Measurements from ENCODE around the gene KLK6.
"Not testable (repeated sequence)": the region's sequence is repeated elsewhere in the genome, so short reads cannot be mapped to it uniquely, and the experiment has no call there.

DNA sequence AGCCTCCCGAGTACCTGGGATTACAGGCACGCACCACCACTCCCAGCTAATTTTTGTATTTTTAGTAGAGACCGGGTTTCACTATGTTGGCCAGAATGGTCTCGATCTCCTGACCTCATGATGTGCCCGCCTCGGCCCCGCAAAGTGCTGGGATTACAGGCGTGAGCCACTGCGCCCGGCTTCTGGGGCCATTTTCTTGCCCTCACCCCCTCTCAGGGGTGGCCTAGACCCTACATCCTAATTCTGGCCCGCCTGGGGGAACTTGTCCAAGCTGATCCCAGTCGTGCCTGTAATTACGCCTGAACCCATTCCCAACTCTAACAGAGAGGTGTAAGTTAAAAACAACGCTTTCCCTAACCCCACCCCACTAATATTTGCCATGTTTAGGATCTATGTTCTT lies 15.0 kb upstream of the KLK6 start:
- not testable (repeated sequence) for TF ChIP-seq CTCF, POLR2A (IDR thresholded peaks at IDR 0.05)
